Ammon's horn (tissue), 1 donor: Measurements from ENCODE around the gene MCF2L2.
"Not testable (repeated sequence)": the region's sequence is repeated elsewhere in the genome, so short reads cannot be mapped to it uniquely, and the experiment has no call there.

Source experiments
- DNase-seq: peaks from one replicate; pipeline ENCODE4 v3.0.0-alpha.2; 2016; ENCODE audit warnings: low spot score

Gene MCF2L2

GRCh38 chr3:183230826-183231225 lies 197.6 kb downstream of the MCF2L2 start:
- no peak for DNase-seq

GRCh38 chr3:183230251-183230650 lies 198.2 kb downstream of the MCF2L2 start:
- not testable (repeated sequence) for DNase-seq

GRCh38 chr3:183229178-183229577 lies 199.2 kb downstream of the MCF2L2 start:
- no peak for DNase-seq

GRCh38 chr3:183227586-183227985 lies 200.8 kb downstream of the MCF2L2 start:
- no peak for DNase-seq

- DNase-seq: no peak
Measured at GRCh38 chr3:183226333-183226890, 202.0 kb downstream of the MCF2L2 start.

- no peak for DNase-seq
Measured at GRCh38 chr3:183224180-183224970, 204.0 kb downstream of the MCF2L2 start.

- DNase-seq: no peak
Measured at GRCh38 chr3:183222631-183223235, 205.7 kb downstream of the MCF2L2 start.

GRCh38 chr3:183220828-183221227 lies 207.6 kb downstream of the MCF2L2 start:
- no peak for DNase-seq

- DNase-seq: no peak
Measured at GRCh38 chr3:183218826-183219225, 209.6 kb downstream of the MCF2L2 start.

GRCh38 chr3:183217548-183218332 lies 210.7 kb downstream of the MCF2L2 start:
- DNase-seq: no peak

GRCh38 chr3:183215591-183216202 lies 212.7 kb downstream of the MCF2L2 start:
- no peak for DNase-seq

GRCh38 chr3:183214277-183214612 lies 214.2 kb downstream of the MCF2L2 start:
- no peak for DNase-seq

GRCh38 chr3:183213415-183214276 lies 214.8 kb downstream of the MCF2L2 start:
- no peak for DNase-seq

- DNase-seq: peak; percentile 59
Measured at GRCh38 chr3:183212565-183212964, 215.9 kb downstream of the MCF2L2 start.

GRCh38 chr3:183212096-183212495 lies 216.3 kb downstream of the MCF2L2 start:
- DNase-seq: no peak

- peak; percentile 31 for DNase-seq
Measured at GRCh38 chr3:183211352-183211751, 217.1 kb downstream of the MCF2L2 start.

GRCh38 chr3:183210862-183211341 lies 217.5 kb downstream of the MCF2L2 start:
- peak; percentile 45 for DNase-seq

GRCh38 chr3:183210341-183210740 lies 218.1 kb downstream of the MCF2L2 start:
- DNase-seq: no peak

GRCh38 chr3:183208800-183209199 lies 219.6 kb downstream of the MCF2L2 start:
- DNase-seq: no peak

GRCh38 chr3:183208260-183208659 lies 220.2 kb downstream of the MCF2L2 start:
- DNase-seq: no peak

- DNase-seq: no peak
Measured at GRCh38 chr3:183203670-183204069, 224.7 kb downstream of the MCF2L2 start.
